IMR-90 (cell line): ENCODE results near the gene MCM6. TPM values are rescaled to one million over a fixed set of nuclear protein-coding genes. Genes with fewer than 3 reads are reported as not detected.

Experiments used
- ATAC-seq: fragments of 200-7000 bp; cut with Tn5 transposase; 2 replicates; pipeline ENCODE4 v1.9.1; 2020; ENCODE audit warnings: low read depth, mild to moderate bottlenecking, moderate library complexity
- BruUV-seq: library from RNA; stranded (reverse); fragments of 400-500 nt; replicated peaks from 2 replicates; lab custom pipeline; 2021; lab: Mats Ljungman, UMichigan
- CTCF ChIA-PET: fragments of 300-600 bp; formaldehyde crosslinking; extraction: SDS; loops from one replicate; lab custom pipeline; 2021; ENCODE audit warnings: antibody characterized with exemption; lab: Yijun Ruan, JAX
- POLR2A ChIA-PET: fragments of 300-600 bp; sonication (Branson Sonifier 250); formaldehyde crosslinking; loops from one replicate; lab custom pipeline; 2022; ENCODE audit warnings: antibody characterized with exemption; ENCODE audit not compliant: unreplicated experiment; lab: Charles Lee
- DNase-seq: peaks from one replicate; pipeline ENCODE4 v3.0.0; 2013
- H2AFZ ChIP-seq: replicated peaks from 2 replicates; pipeline ENCODE3; 2013; ENCODE audit warnings: low read length, mild to moderate bottlenecking; ENCODE audit not compliant: poor library complexity
- H2AK5ac ChIP-seq: 2 replicates; pipeline ENCODE4 v1.6.1; 2013; ENCODE audit warnings: low read depth, low read length, inconsistent platforms
- H2AK9ac ChIP-seq: replicated peaks from 2 replicates; pipeline ENCODE3; 2013; ENCODE audit warnings: mild to moderate bottlenecking, low read depth, low read length, moderate library complexity; ENCODE audit not compliant: poor library complexity
- H2BK120ac ChIP-seq: 2 replicates; pipeline ENCODE4 v1.6.1; 2013; ENCODE audit warnings: low read depth, low read length, inconsistent platforms
- H2BK15ac ChIP-seq: 3 replicates; pipeline ENCODE4 v1.6.1; 2013; ENCODE audit warnings: low read depth, low read length, inconsistent platforms
- H2BK20ac ChIP-seq: 2 replicates; pipeline ENCODE4 v1.6.1; 2013; ENCODE audit warnings: low read depth, mild to moderate bottlenecking, inconsistent platforms, low read length, moderate library complexity
- H2BK5ac ChIP-seq: 2 replicates; pipeline ENCODE4 v1.6.1; 2013; ENCODE audit warnings: mild to moderate bottlenecking, low read depth, low read length, inconsistent platforms; ENCODE audit not compliant: poor library complexity, severe bottlenecking
- H3K14ac ChIP-seq: replicated peaks from 2 replicates; pipeline ENCODE4 v1.6.1; 2013; ENCODE audit warnings: low read depth, low read length, inconsistent platforms
- H3K18ac ChIP-seq: 2 replicates; pipeline ENCODE4 v1.6.1; 2013; ENCODE audit warnings: low read depth, low read length, control low read depth
- H3K23ac ChIP-seq: 2 replicates; pipeline ENCODE4 v1.6.1; 2013; ENCODE audit warnings: low read depth, low read length, inconsistent platforms
- H3K27ac ChIP-seq: 2 replicates; pipeline ENCODE4 v1.5.1; 2013; ENCODE audit warnings: mild to moderate bottlenecking, control low read depth, low read length; ENCODE audit not compliant: insufficient read depth
- H3K27me3 ChIP-seq: 2 replicates; pipeline ENCODE4 v1.6.1; 2013; ENCODE audit warnings: low read length; ENCODE audit not compliant: control insufficient read depth, insufficient read depth
- H3K36me3 ChIP-seq: 2 replicates; pipeline ENCODE4 v1.6.1; 2013; ENCODE audit warnings: low read length, mixed read lengths; ENCODE audit not compliant: control insufficient read depth, insufficient read depth
- H3K4ac ChIP-seq: 2 replicates; pipeline ENCODE4 v1.6.1; 2013; ENCODE audit warnings: low read depth, low read length, inconsistent platforms
- H3K4me1 ChIP-seq: 2 replicates; pipeline ENCODE4 v1.6.1; 2013; ENCODE audit warnings: low read length, mixed read lengths; ENCODE audit not compliant: control insufficient read depth, insufficient read depth
- H3K4me2 ChIP-seq: 2 replicates; pipeline ENCODE4 v1.6.1; 2013; ENCODE audit warnings: low read depth, mild to moderate bottlenecking, control low read depth, low read length, moderate library complexity
- H3K4me3 ChIP-seq: 2 replicates; pipeline ENCODE4 v1.5.1; 2013; ENCODE audit warnings: low read depth, mild to moderate bottlenecking, control low read depth, low read length, moderate library complexity; ENCODE audit not compliant: insufficient read depth
- H3K56ac ChIP-seq: 2 replicates; pipeline ENCODE4 v1.6.1; 2013; ENCODE audit warnings: low read length, inconsistent platforms; ENCODE audit not compliant: insufficient read depth; ENCODE audit errors: extremely low read depth
- H3K79me1 ChIP-seq, 2 experiments: 2 replicates each; pipeline ENCODE4 v1.6.1; 2013; ENCODE audit warnings: low read length in 2 of 2, inconsistent platforms in 1 of 2, low read depth in 1 of 2
- H3K9ac ChIP-seq: 2 replicates; pipeline ENCODE4 v1.6.1; 2013; ENCODE audit warnings: low read depth, low read length, control low read depth
- H3K9me1 ChIP-seq: 2 replicates; pipeline ENCODE4 v1.6.1; 2013; ENCODE audit warnings: low read length, inconsistent platforms; ENCODE audit not compliant: insufficient read depth
- H3K9me3 ChIP-seq: 2 replicates; pipeline ENCODE4 v1.6.1; 2013; ENCODE audit warnings: low read length; ENCODE audit not compliant: control insufficient read depth, insufficient read depth
- H4K20me1 ChIP-seq: 2 replicates; pipeline ENCODE4 v1.6.1; 2013; ENCODE audit warnings: low read length, inconsistent platforms; ENCODE audit not compliant: insufficient read depth
- H4K5ac ChIP-seq: 2 replicates; pipeline ENCODE4 v1.6.1; 2013; ENCODE audit warnings: mild to moderate bottlenecking, low read depth, low read length, control low read depth
- H4K8ac ChIP-seq, 2 experiments: 2 replicates each; pipeline ENCODE4 v1.6.1; 2013; ENCODE audit warnings: low read depth in 2 of 2, low read length in 2 of 2, control low read depth in 1 of 2, inconsistent platforms in 1 of 2
- H4K91ac ChIP-seq: 2 replicates; pipeline ENCODE4 v1.6.1; 2013; ENCODE audit warnings: low read depth, low read length, inconsistent platforms; ENCODE audit not compliant: insufficient read depth
- CHD1 ChIP-seq: IDR thresholded peaks from 2 replicates; pipeline ENCODE4 v1.6.1; 2012; ENCODE audit warnings: low read depth, low read length, improper control_type of control experiment
- FOS ChIP-seq: fragments of 150-350 bp; IDR thresholded peaks from 2 replicates; pipeline ENCODE4 v1.6.1; 2016; ENCODE audit warnings: low read depth, low read length
- MAZ ChIP-seq: IDR thresholded peaks from 2 replicates; pipeline ENCODE4 v1.6.1; 2012; ENCODE audit warnings: low read depth, mild to moderate bottlenecking, low read length, improper control_type of control experiment, moderate library complexity, borderline replicate concordance
- RCOR1 ChIP-seq: IDR thresholded peaks from 2 replicates; pipeline ENCODE4 v1.6.1; 2012; ENCODE audit warnings: mild to moderate bottlenecking, low read length, improper control_type of control experiment; ENCODE audit not compliant: insufficient replicate concordance
- SMC3 ChIP-seq: fragments of 150-350 bp; IDR thresholded peaks from 2 replicates; pipeline ENCODE4 v1.6.1; 2016; ENCODE audit warnings: low read depth, mild to moderate bottlenecking, antibody characterized with exemption, low read length, moderate library complexity
- WGBS, 2 experiments: methylation state at CpG; one replicate each; pipeline versions ENCODE4 v1.1.5 to v1.1.7; 2013; ENCODE audit warnings: missing lambda C conversion rate in 2 of 2; ENCODE audit not compliant: insufficient read length in 1 of 2; ENCODE audit errors: extremely low coverage in 2 of 2; 5-methylcytosine and 5-hydroxymethylcytosine counted together
- dilution Hi-C: fragments of 300-500 bp; cut with HindIII; formaldehyde crosslinking; loops from one replicate; pipeline ENCODE4 v1.14.3; 2018; ENCODE audit warnings: low sequenced_read_pairs; ENCODE audit not compliant: unreplicated experiment
- in situ Hi-C: fragments of 300-500 bp; cut with MboI; formaldehyde crosslinking; loops from 3 replicates; pipeline ENCODE4 v1.14.3; 2019; ENCODE audit warnings: low sequenced_read_pairs, inconsistent platforms, mixed read lengths
- intact Hi-C: fragments of 100-400 bp; cut with micrococcal nuclease; formaldehyde crosslinking; loops from 2 replicates; pipeline ENCODE4 v1.10.0; 2022
- polyA plus RNA-seq, 3 experiments: library from polyadenylated mRNA; depleted of rRNA; stranded (reverse); fragments of >200 nt; gene quantifications; 2 replicates each; pipeline ENCODE4 v1.2.3, GENCODE V29; 2012; ENCODE audit warnings: low replicate concordance in 1 of 3
- total RNA-seq: library from RNA; depleted of rRNA; stranded (reverse); fragments of >200 nt; gene quantifications from 2 replicates; pipeline ENCODE4 v1.2.3, GENCODE V29; 2012
- TF ChIP-seq, protein P1 (sequence below): fragments of 150-350 bp; IDR thresholded peaks from 2 replicates; pipeline ENCODE4 v1.6.1; 2017; ENCODE audit warnings: mild to moderate bottlenecking, antibody characterized with exemption, low read length, low read depth
- TF ChIP-seq, protein P2 (sequence below): fragments of 150-350 bp; IDR thresholded peaks from 2 replicates; pipeline ENCODE4 v1.6.1; 2016; ENCODE audit warnings: low read depth, mild to moderate bottlenecking, low read length, moderate library complexity, borderline replicate concordance
- TF ChIP-seq, protein P3 (sequence below): conservative IDR thresholded peaks from 2 replicates; pipeline ENCODE4 v1.5.1; 2012; ENCODE audit warnings: mild to moderate bottlenecking, low read depth, low read length, improper control_type of control experiment

MCM6 gene
- total and polyA plus RNA-seq, 2 of the 4 experiments (the other 2 are of a cell fraction) = 21.4 to 29.6 TPM

DNA sequence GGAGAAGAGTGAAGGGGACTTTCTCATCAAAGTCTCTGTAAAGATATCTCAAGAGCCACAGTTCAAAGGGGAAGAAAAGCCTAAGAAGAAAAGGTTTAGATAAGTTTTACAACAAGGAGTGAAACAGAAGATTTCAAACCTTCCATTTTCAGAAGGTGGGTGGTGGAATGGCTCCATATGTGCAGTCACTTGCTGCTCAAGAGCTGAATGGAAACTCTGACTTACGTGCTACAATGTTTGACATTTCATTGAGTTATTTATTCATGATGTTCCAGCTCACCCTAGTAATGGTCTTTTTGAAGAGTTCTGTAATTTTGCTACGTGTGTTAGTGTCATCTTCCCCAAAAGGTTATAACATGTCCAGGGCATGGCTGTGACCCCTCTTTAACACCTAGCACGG is 61.0 kb downstream of the MCM6 start:
- Histone ChIP-seq H3K9me3 (no peaks in the 10 kb centered on the region), H2BK20ac (no peak overlapping the region), H3K4ac (no peak overlapping the region), H3K14ac (no peak overlapping the region), H2AFZ (no peak overlapping the region), H2BK120ac (no peak overlapping the region), H3K4me1 (peaks cover 4% of the 10 kb centered on the region; the same call in 1 of the 2 replicates), H3K27me3 (no peaks in the 10 kb centered on the region), H3K4me3 (no peak overlapping the region), H3K9me1 (no peaks in the 10 kb centered on the region), H2AK5ac (no peak overlapping the region), H2BK15ac (no peak overlapping the region), H3K36me3 (no peaks in the 10 kb centered on the region), H4K5ac (no peak overlapping the region), H4K91ac (no peak overlapping the region), H4K20me1 (no peaks in the 10 kb centered on the region), H2AK9ac (no peak overlapping the region), H3K27ac (no peak overlapping the region), H4K8ac (no peak overlapping the region), H3K4me2 (no peak overlapping the region), H2BK5ac (no peak overlapping the region), H3K79me1 (no peaks in the 10 kb centered on the region), H3K23ac (no peak overlapping the region), H3K9ac (no peak overlapping the region), H3K56ac (no peak overlapping the region), H3K18ac (no peak overlapping the region)
- DNase-seq (no peak), ATAC-seq (no peak)
- dilution Hi-C loops (no loop called here), in situ Hi-C loops (no loop called here), intact Hi-C loops (loop anchor here (5.0 kb wide), 1 partner anchor 562 kb away; no protein-coding TSS in a partner anchor)
- WGBS, 2 experiments = no CpG with 5 or more reads among the region's 3 CpGs
- BruUV-seq = no TSS peak
- ChIA-PET POLR2A (no interaction called here), CTCF (interaction anchor here (0.5 kb wide), 1 partner anchor 768 kb away, joined by 3 read pairs; the partner anchor contains the start of gene MAP3K19)
- TF ChIP-seq CHD1 (no peak), MAZ (no peak), SMC3 (no peak), RCOR1 (no peak), FOS (no peak)
- TF ChIP-seq, protein P1, sequence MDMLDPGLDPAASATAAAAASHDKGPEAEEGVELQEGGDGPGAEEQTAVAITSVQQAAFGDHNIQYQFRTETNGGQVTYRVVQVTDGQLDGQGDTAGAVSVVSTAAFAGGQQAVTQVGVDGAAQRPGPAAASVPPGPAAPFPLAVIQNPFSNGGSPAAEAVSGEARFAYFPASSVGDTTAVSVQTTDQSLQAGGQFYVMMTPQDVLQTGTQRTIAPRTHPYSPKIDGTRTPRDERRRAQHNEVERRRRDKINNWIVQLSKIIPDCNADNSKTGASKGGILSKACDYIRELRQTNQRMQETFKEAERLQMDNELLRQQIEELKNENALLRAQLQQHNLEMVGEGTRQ = no peak
- TF ChIP-seq, protein P2, sequence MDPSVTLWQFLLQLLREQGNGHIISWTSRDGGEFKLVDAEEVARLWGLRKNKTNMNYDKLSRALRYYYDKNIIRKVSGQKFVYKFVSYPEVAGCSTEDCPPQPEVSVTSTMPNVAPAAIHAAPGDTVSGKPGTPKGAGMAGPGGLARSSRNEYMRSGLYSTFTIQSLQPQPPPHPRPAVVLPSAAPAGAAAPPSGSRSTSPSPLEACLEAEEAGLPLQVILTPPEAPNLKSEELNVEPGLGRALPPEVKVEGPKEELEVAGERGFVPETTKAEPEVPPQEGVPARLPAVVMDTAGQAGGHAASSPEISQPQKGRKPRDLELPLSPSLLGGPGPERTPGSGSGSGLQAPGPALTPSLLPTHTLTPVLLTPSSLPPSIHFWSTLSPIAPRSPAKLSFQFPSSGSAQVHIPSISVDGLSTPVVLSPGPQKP = no peak
- TF ChIP-seq, protein P3, sequence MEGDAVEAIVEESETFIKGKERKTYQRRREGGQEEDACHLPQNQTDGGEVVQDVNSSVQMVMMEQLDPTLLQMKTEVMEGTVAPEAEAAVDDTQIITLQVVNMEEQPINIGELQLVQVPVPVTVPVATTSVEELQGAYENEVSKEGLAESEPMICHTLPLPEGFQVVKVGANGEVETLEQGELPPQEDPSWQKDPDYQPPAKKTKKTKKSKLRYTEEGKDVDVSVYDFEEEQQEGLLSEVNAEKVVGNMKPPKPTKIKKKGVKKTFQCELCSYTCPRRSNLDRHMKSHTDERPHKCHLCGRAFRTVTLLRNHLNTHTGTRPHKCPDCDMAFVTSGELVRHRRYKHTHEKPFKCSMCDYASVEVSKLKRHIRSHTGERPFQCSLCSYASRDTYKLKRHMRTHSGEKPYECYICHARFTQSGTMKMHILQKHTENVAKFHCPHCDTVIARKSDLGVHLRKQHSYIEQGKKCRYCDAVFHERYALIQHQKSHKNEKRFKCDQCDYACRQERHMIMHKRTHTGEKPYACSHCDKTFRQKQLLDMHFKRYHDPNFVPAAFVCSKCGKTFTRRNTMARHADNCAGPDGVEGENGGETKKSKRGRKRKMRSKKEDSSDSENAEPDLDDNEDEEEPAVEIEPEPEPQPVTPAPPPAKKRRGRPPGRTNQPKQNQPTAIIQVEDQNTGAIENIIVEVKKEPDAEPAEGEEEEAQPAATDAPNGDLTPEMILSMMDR = no peak
